Astrocyte of the cerebellum (primary cell): ENCODE results near the gene ZNF594.
A peak's percentile ranks its signal among the peaks of the same experiment; 100 is the strongest.
"Not testable (repeated sequence)": the region's sequence is repeated elsewhere in the genome, so short reads cannot be mapped to it uniquely, and the experiment has no call there.

Experiments
- DNase-seq: peaks from one replicate; pipeline ENCODE4 v3.0.0-alpha.2; 2011; ENCODE audit warnings: low read depth
- H3K4me3 ChIP-seq: 2 replicates; pipeline ENCODE4 v1.5.1; 2011; ENCODE audit warnings: mild to moderate bottlenecking, low read depth, low read length, moderate library complexity
- in situ Hi-C: cut with HindIII; loops from 2 replicates; pipeline ENCODE4 v1.10.0; 2017; ENCODE audit warnings: low sequenced_read_pairs
- TF ChIP-seq, protein P1 (sequence below): IDR thresholded peaks from 2 replicates; pipeline ENCODE4 v1.5.1; 2012; ENCODE audit warnings: low read length, low read depth, moderate library complexity, mild to moderate bottlenecking; ENCODE audit errors: missing control alignments

ZNF594 gene

DNA sequence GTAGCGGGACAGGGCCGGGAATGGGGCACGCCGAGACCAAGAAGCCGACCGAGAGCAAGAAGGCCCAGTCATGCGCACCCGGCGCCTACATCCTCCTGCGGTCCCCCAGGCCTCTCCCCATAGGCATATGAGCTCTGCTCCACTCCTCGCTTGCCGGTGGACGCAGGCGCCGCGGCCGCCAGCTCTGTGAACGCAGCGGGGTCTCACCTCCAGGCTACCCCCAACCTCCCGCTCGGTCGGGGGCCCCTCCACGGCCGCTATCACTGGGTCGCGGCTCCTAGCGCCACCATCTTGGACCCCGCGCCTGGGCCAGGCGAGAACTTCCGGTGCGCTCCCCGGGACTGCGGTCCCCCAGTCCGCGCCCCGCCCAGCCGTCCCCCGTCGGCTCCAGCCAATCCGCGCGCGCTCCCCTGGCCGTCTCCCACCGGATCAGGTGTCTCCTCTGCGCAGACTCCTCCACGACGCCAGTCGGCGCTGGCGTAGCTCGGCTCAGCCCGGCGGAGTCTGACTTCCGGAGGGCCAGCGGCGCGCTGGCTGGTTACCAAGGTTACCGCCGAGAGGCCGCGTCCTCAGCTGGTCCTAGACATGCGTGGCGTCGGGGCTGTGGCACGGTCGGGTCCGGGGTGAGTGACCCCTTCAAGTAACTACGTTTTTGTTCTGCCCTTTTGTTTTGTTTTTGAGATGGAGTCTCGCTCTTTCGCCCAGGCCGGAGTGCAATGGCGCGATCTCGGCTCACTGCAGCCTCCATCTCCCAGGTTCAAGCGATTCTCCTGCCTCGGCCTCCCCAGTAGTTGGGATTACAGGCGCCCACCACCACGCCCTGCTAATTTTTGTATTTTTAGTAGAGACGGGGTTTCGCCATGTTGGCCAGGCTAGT is at the start of gene ZNF594:
Gene ZNF594 (minus strand): TSS at position 328 of the 877 bp plus-strand sequence. CDS start 7,612 bp downstream, outside the sequence.
- H3K4me3 ChIP-seq = peak within 1 kb of the TSS; percentile 70
- in situ Hi-C loops = no loop called here
- TF ChIP-seq, protein P1, sequence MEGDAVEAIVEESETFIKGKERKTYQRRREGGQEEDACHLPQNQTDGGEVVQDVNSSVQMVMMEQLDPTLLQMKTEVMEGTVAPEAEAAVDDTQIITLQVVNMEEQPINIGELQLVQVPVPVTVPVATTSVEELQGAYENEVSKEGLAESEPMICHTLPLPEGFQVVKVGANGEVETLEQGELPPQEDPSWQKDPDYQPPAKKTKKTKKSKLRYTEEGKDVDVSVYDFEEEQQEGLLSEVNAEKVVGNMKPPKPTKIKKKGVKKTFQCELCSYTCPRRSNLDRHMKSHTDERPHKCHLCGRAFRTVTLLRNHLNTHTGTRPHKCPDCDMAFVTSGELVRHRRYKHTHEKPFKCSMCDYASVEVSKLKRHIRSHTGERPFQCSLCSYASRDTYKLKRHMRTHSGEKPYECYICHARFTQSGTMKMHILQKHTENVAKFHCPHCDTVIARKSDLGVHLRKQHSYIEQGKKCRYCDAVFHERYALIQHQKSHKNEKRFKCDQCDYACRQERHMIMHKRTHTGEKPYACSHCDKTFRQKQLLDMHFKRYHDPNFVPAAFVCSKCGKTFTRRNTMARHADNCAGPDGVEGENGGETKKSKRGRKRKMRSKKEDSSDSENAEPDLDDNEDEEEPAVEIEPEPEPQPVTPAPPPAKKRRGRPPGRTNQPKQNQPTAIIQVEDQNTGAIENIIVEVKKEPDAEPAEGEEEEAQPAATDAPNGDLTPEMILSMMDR = peak; percentile 78
- DNase-seq = peak; percentile 77

DNA sequence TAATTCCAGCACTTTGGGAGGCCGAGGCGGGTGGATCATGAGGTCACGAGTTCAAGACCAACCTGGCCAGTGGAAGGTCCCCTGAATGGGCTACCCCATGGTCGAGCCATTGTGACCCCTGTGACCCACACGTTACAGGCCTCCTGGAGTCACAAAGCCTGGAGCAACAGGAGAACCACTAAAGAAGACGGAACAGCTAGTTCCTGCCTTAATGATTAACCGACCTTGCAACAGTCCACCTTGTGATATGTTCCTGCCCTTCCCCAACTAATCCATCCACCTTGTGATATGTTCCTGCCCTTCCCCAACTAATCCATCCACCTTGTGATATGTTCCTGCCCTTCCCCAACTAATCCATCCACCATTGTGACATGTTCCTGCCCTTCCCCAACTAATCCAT is 48.1 kb upstream of the ZNF594 start:
- DNase-seq, in situ Hi-C loops, H3K4me3 ChIP-seq: not testable (repeated sequence)

DNA sequence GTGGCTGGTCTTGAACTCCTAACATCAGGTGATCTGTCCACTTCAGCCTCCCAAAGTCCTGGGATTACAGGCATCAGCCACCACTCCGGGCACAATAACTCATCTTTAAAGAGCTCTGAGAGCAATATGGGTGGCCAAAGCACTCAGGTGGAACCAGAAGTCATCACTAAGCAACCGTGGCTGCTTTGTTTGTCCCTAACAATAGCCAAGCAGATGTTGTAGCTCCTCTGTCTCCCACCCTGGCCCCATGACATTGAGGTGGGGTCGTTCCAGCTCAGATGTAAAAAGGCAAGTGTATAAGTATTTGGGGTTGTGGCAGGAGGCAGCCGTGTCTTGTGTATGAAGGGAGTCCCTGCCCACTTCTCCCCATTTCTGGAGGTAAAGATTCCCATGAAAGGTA is 46.7 kb upstream of the ZNF594 start:
- no peak overlapping the region for H3K4me3 ChIP-seq
- in situ Hi-C loops = no loop called here
- DNase-seq = no peak
- TF ChIP-seq, protein P1 = no peak

DNA sequence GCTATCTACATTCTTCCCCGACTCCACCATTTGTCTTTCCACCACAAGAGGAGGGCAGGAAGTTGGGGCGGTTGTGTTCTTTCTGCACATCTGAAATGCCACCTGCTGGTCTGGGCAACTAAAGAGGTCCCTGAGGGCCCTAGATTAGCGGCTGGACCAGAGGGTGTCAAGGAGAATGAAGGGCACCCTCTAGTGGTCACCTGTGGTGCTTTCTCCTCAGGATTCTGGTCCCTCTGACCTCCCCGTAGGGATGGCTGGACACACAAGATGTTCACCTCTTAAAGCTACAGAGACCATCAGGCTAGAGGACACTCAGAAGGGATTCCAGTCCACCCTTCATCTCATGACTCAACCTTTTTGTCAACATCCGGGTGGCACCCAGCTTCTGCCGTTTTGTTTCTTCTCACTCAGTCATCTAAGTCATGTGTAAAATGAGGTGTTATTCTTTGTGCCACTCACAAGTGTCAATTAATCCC is 45.9 kb upstream of the ZNF594 start:
- DNase-seq = no peak
- TF ChIP-seq, protein P1 = peak; percentile 45
- H3K4me3 ChIP-seq = no peak overlapping the region
- in situ Hi-C loops = no loop called here

DNA sequence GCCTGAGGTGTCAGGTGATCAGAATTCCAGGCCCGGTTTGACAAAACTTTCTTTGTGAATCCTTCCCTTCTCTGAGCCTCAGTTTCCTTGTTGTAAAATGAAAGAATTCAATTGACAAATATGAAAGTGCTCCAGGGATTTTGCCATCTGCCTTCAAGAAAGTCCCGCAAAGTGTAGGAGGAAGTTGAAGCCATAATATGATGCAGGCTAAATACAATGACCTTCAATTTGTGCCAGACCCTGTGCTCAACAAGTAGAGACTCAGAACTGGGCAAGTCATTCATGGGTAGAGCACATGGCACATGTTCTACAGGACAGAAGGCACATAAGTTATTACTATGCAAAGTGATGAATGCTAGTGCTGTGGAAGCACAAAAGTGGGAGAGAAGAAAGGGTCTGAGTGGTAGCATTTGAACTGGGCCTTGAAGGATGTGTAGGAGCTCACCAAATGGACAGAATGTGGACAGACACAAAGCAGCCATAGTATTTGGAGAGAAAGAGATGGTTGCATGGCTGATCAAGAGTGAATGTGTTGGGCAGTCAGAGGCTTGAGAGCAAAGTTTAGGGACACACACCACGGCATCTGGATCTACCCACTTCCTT is 45.4 kb upstream of the ZNF594 start:
- TF ChIP-seq, protein P1 = no peak
- in situ Hi-C loops = no loop called here
- H3K4me3 ChIP-seq = no peak overlapping the region
- DNase-seq = no peak

DNA sequence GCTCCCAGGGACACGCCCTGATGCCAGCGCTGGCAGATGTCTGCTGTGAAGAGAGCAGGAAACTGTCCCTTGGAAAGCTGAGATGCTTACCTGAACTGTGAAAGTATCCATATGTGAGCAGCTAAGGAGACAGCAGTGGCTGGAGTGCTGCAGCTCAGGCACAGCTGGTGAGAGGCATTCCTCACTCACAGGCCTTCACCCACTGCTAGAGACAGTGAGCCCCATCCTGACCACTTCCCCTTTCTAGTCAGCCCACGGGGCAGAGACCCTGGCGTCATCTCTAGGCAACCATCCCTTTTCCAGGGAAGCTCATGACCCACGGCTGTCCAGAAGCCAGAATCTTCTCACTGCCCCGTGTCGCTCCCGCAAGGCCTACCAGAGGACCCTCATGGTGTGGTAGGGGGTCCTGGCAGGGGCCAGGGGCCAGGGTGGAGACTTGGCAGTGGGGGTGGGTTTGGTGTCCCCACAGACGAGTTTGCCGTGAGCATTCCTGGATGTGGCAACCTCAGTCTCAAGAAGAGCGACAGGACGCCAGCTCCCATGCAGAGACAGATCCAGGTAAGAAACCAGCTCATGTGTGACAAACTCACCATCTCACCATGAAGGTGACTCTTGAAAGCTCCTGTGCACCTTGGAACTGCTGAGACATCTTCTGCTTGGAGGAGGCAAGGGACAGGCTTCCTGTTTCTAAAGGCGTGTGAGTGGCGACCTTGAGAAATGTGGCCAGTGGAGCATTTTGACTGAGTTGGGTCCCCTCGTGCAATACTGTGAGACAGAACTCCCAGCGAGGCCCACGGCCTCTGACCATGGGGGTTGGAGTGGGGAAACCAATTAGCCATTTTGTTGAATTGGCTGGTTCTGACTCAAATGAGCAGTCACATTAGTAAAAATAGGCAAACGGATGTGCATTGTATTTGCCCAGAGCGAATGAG is 43.2 kb upstream of the ZNF594 start, which contains the start of gene SCIMP:
Gene SCIMP (minus strand): TSS at position 216 of the 932 bp plus-strand sequence. CDS start 105 bp downstream, at position 111.
- no peak within 1 kb of the TSS for H3K4me3 ChIP-seq
- TF ChIP-seq, protein P1 = no peak
- DNase-seq = no peak
- in situ Hi-C loops = no loop called here

DNA sequence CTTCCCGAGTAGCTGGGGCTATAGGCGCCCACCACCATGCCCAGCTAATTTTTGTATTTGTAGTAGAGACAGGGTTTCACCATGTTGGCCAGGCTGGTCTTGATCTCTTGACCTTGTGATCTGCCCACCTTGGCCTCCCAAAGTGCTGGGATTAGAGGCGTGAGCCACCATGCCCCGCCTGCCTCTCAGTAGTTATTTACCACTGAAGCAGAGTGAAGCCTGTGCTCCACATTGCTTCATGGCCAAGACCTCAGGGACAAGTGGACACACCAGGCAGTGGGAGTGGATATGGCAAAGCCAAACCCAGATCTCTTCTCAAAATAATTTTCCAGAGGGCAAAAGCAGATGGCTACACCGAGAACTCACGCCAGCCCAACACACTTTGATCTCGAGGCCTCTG is 41.8 kb upstream of the ZNF594 start:
- in situ Hi-C loops, DNase-seq, H3K4me3 ChIP-seq: not testable (repeated sequence)
